HEK293T (cell line): ENCODE data around the gene SPSB3.

Source experiments
- CTCF ChIA-PET: fragments of 350-600 bp; formaldehyde crosslinking; extraction: SDS; loops from one replicate; lab custom pipeline; 2021; ENCODE audit warnings: antibody characterized with exemption, inconsistent platforms; lab: Yijun Ruan, JAX
- POLR2A ChIA-PET: fragments of 350-600 bp; formaldehyde crosslinking; extraction: SDS; loops from one replicate; lab custom pipeline; 2020; ENCODE audit warnings: antibody characterized with exemption, inconsistent platforms; lab: Yijun Ruan, JAX
- DNase-seq: peaks from one replicate; pipeline ENCODE4 v3.0.0; 2012; ENCODE audit warnings: mixed read lengths; ENCODE audit errors: extremely low spot score
- ARNT ChIP-seq: fragments of 450-650 bp; IDR thresholded peaks from 2 replicates; pipeline ENCODE4 v1.6.1; 2017; ENCODE audit warnings: mild to moderate bottlenecking
- BHLHE40 ChIP-seq: fragments of 450-650 bp; IDR thresholded peaks from 2 replicates; pipeline ENCODE4 v1.6.1; 2016; ENCODE audit warnings: mild to moderate bottlenecking, moderate library complexity, borderline replicate concordance
- CTBP1 ChIP-seq: fragments of 450-650 bp; IDR thresholded peaks from 2 replicates; pipeline ENCODE4 v1.6.1; 2016; ENCODE audit warnings: borderline replicate concordance
- ELF4 ChIP-seq: fragments of 450-650 bp; IDR thresholded peaks from 2 replicates; pipeline ENCODE4 v1.6.1; 2017; ENCODE audit warnings: antibody characterized with exemption
- FOXA1 ChIP-seq: fragments of 450-650 bp; IDR thresholded peaks from 2 replicates; pipeline ENCODE4 v1.6.1; 2016; ENCODE audit warnings: mild to moderate bottlenecking
- FOXK2 ChIP-seq: fragments of 450-650 bp; IDR thresholded peaks from 2 replicates; pipeline ENCODE4 v1.6.1; 2016; ENCODE audit warnings: mild to moderate bottlenecking
- FOXM1 ChIP-seq: fragments of 450-650 bp; IDR thresholded peaks from 2 replicates; pipeline ENCODE4 v1.6.1; 2017; ENCODE audit warnings: mild to moderate bottlenecking, borderline replicate concordance
- HDGF ChIP-seq: fragments of 450-650 bp; IDR thresholded peaks from 2 replicates; pipeline ENCODE4 v1.6.1; 2017; ENCODE audit warnings: antibody characterized with exemption, borderline replicate concordance
- L3MBTL2 ChIP-seq: fragments of 450-650 bp; conservative IDR thresholded peaks from 2 replicates; pipeline ENCODE4 v1.6.1; 2016; ENCODE audit warnings: mild to moderate bottlenecking
- LEF1 ChIP-seq: fragments of 450-650 bp; IDR thresholded peaks from 2 replicates; pipeline ENCODE4 v1.6.1; 2017; ENCODE audit warnings: mild to moderate bottlenecking, borderline replicate concordance
- NFRKB ChIP-seq: fragments of 450-650 bp; IDR thresholded peaks from 2 replicates; pipeline ENCODE4 v1.6.1; 2016; ENCODE audit warnings: mild to moderate bottlenecking, moderate library complexity
- SP1 ChIP-seq: fragments of 450-650 bp; IDR thresholded peaks from 2 replicates; pipeline ENCODE4 v1.6.1; 2017
- SUZ12 ChIP-seq: fragments of 450-650 bp; IDR thresholded peaks from 2 replicates; pipeline ENCODE4 v1.6.1; 2016; ENCODE audit warnings: mild to moderate bottlenecking
- TARDBP ChIP-seq: fragments of 450-650 bp; IDR thresholded peaks from 2 replicates; pipeline ENCODE4 v1.6.1; 2016
- ZNF384 ChIP-seq: fragments of 450-650 bp; IDR thresholded peaks from 2 replicates; pipeline ENCODE4 v1.6.1; 2016
- TF ChIP-seq, protein P1 (sequence below): fragments of 450-650 bp; IDR thresholded peaks from 2 replicates; pipeline ENCODE4 v1.6.1; 2016

SPSB3 gene

DNA sequence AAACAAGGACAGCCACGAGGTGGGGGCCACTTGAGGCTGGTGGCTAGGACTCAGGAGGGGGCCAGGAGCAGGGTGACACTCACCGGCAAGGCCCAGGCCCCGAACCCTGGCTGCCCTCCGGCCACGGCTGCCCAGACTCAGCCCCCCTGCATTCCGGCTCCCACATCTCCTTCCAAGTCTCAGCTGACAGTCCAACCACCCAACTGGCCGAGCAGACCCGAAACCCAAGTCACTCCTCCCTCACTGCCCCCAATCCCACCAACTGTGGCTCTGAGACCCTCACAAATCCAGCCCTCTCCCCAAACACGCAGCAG lies 34.9 kb upstream of the SPSB3 start:
- POLR2A ChIA-PET = interaction anchor here (0.7 to 0.8 kb wide), 2 partner anchors 10 to 112 kb away, joined by 3 read pairs; partner anchors contain the start of genes FAHD1 and HAGH
- TF ChIP-seq TARDBP = no peak
- TF ChIP-seq ARNT = no peak
- TF ChIP-seq NFRKB = no peak
- TF ChIP-seq LEF1 = no peak
- no peak for TF ChIP-seq ELF4
- no peak for TF ChIP-seq FOXM1
- TF ChIP-seq L3MBTL2 = no peak
- TF ChIP-seq FOXA1 = no peak
- no peak for TF ChIP-seq CTBP1
- TF ChIP-seq, protein P1, sequence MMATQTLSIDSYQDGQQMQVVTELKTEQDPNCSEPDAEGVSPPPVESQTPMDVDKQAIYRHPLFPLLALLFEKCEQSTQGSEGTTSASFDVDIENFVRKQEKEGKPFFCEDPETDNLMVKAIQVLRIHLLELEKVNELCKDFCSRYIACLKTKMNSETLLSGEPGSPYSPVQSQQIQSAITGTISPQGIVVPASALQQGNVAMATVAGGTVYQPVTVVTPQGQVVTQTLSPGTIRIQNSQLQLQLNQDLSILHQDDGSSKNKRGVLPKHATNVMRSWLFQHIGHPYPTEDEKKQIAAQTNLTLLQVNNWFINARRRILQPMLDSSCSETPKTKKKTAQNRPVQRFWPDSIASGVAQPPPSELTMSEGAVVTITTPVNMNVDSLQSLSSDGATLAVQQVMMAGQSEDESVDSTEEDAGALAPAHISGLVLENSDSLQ = no peak
- no peak for TF ChIP-seq BHLHE40
- TF ChIP-seq ZNF384 = no peak
- no peak for TF ChIP-seq FOXK2
- TF ChIP-seq SUZ12 = no peak
- no peak for TF ChIP-seq SP1
- TF ChIP-seq HDGF = no peak
- DNase-seq = no peak
- CTCF ChIA-PET = no interaction called here

- no peak for TF ChIP-seq ZNF384
- TF ChIP-seq BHLHE40 = no peak
- no peak for TF ChIP-seq SP1
- TF ChIP-seq ARNT = no peak
- no peak for TF ChIP-seq FOXA1
- no peak for TF ChIP-seq FOXM1
- TF ChIP-seq SUZ12 = no peak
- no peak for TF ChIP-seq LEF1
- no peak for TF ChIP-seq TARDBP
- TF ChIP-seq HDGF = no peak
- TF ChIP-seq, protein P1 = no peak
- TF ChIP-seq CTBP1 = no peak
- no peak for TF ChIP-seq FOXK2
- TF ChIP-seq NFRKB = no peak
- ChIA-PET CTCF (no interaction called here), POLR2A (interaction anchor here (0.7 kb wide), 1 partner anchor 113 kb away, joined by 3 read pairs; no protein-coding TSS in a partner anchor)
- no peak for DNase-seq
Measured at GRCh38 chr16:1816396-1817275, 34.3 kb upstream of the SPSB3 start.

GRCh38 chr16:1815461-1815860 lies 33.1 kb upstream of the SPSB3 start:
- POLR2A ChIA-PET = no interaction called here
- CTCF ChIA-PET = no interaction called here
- no peak for DNase-seq
- TF ChIP-seq ELF4 (no peak), ARNT (no peak), FOXK2 (no peak), TARDBP (no peak), NFRKB (no peak), FOXM1 (no peak), HDGF (no peak), ZNF384 (no peak), BHLHE40 (no peak), FOXA1 (no peak), L3MBTL2 (no peak)

DNA sequence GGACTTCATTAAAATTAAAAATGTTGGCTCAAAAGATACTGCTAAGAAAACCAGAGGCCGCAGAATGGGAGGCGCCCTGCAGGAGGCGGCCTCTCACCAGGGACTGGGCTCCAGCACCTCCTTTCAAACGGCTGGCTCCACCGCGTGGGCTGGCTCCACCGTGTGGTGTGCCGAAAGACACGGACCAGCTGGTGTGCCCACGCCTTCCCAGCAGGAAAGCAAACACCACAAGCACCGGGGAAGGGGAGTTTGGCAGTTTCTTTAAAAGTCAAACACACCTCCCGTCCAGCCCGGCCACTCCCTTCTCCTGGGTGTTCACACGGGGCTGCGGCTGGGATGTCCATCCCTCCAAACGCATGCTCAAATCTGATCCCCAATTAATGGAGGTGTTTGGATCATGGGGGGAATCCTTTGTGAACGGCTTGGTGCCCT lies 30.4 kb upstream of the SPSB3 start:
- DNase-seq = peak; percentile 68
- POLR2A ChIA-PET = interaction anchor here (0.9 to 1.5 kb wide), 4 partner anchors 8 to 152 kb away, joined by 3 to 4 read pairs (median 4); partner anchors contain the start of genes FAHD1, HAGH and RPS2
- CTCF ChIA-PET = no interaction called here
- no peak for TF ChIP-seq LEF1
- TF ChIP-seq CTBP1 = no peak
- TF ChIP-seq NFRKB = no peak
- no peak for TF ChIP-seq FOXM1
- TF ChIP-seq ARNT = no peak
- no peak for TF ChIP-seq FOXK2
- no peak for TF ChIP-seq HDGF
- TF ChIP-seq TARDBP = 0 out of 2 replicates have a peak, but pooled peaks have one; percentile 40
- TF ChIP-seq FOXA1 = no peak
- TF ChIP-seq L3MBTL2 = peak; percentile 37
- no peak for TF ChIP-seq BHLHE40

DNA sequence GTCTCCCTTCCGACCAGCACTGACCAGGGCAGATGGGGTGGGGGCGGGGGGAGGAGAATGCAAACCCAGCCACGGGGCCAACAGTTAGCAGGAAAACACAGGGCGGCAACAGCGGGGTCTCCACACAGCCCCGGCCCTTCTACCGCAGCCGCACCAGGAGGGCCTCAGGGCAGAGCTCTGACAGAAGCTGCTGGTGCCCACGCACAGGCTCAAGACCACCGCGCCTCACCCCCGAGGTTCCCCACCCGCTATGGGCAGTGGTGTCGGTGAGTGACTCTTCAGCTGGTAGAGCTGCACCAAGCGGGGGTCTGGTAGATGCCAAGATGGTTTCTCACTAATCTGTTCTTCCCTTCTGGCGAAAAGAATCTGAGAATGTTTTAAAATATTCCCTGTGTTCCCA lies 28.2 kb upstream of the SPSB3 start:
- TF ChIP-seq SUZ12 (no peak), BHLHE40 (no peak), LEF1 (no peak), HDGF (no peak), SP1 (no peak), FOXA1 (no peak)
- TF ChIP-seq, protein P1 = no peak
- no peak for DNase-seq
- CTCF ChIA-PET = no interaction called here
- POLR2A ChIA-PET = interaction anchor here (0.9 to 1.4 kb wide), 2 partner anchors 17 to 28 kb away, joined by 3 read pairs; partner anchors contain the start of genes FAHD1, NUBP2 and SPSB3
